ENCODE data around the gene PDK2.

PDK2 gene

GRCh38 chr17:50151041-50151936, 56.1 kb downstream of the PDK2 start:
- H3K9ac ChIP-seq (ENCODE audit: low read depth, low read length) = peak overlapping the region; percentile 89
- H3K27me3 ChIP-seq (ENCODE audit: control insufficient read depth, insufficient read depth, low read length) = no peaks in the 10 kb centered on the region
- peak overlapping the region; percentile 99 for H3K4me2 ChIP-seq (ENCODE audit: low read length)
- H3K9me3 ChIP-seq (replicated peaks; ENCODE audit: low read length) = no peaks in the 10 kb centered on the region
- H3K4me1 ChIP-seq (ENCODE audit: control insufficient read depth, insufficient read depth, low read length) = peaks cover 32% of the 10 kb centered on the region
- peaks cover 8% of the 10 kb centered on the region for H3K36me3 ChIP-seq (ENCODE audit: insufficient read depth, low read length)
- peak overlapping the region; percentile 80 for H3K4me3 ChIP-seq (ENCODE audit: low read length)

- peak overlapping the region; percentile 91 for H3K4me2 ChIP-seq (ENCODE audit: low read length)
- H3K9ac ChIP-seq (ENCODE audit: low read depth, low read length) = peak overlapping the region; percentile 82
- no peaks in the 10 kb centered on the region for H3K27me3 ChIP-seq (ENCODE audit: control insufficient read depth, insufficient read depth, low read length)
- peak overlapping the region; percentile 71 for H3K4me3 ChIP-seq (ENCODE audit: low read length)
- H3K4me1 ChIP-seq (ENCODE audit: control insufficient read depth, insufficient read depth, low read length) = peaks cover 25% of the 10 kb centered on the region
- H3K36me3 ChIP-seq (ENCODE audit: insufficient read depth, low read length) = peaks cover under 1% of the 10 kb centered on the region
- no peaks in the 10 kb centered on the region for H3K9me3 ChIP-seq (replicated peaks; ENCODE audit: low read length)
Observed at GRCh38 chr17:50151937-50152547, 56.9 kb downstream of the PDK2 start.

- Histone ChIP-seq H3K36me3 (ENCODE audit: insufficient read depth, low read length) (no peaks in the 10 kb centered on the region), H3K4me3 (ENCODE audit: low read length) (no peak overlapping the region), H3K27me3 (ENCODE audit: control insufficient read depth, insufficient read depth, low read length) (no peaks in the 10 kb centered on the region), H3K4me2 (ENCODE audit: low read length) (peak overlapping the region; percentile 91), H3K9ac (ENCODE audit: low read depth, low read length) (peak overlapping the region; percentile 82), H3K9me3 (replicated peaks; ENCODE audit: low read length) (no peaks in the 10 kb centered on the region), H3K4me1 (ENCODE audit: control insufficient read depth, insufficient read depth, low read length) (peaks cover 18% of the 10 kb centered on the region)
Observed at GRCh38 chr17:50152736-50153135, 57.6 kb downstream of the PDK2 start.

GRCh38 chr17:50153650-50154575, 58.8 kb downstream of the PDK2 start:
- H3K4me1 ChIP-seq (ENCODE audit: control insufficient read depth, insufficient read depth, low read length) = peaks cover 16% of the 10 kb centered on the region
- no peak overlapping the region for H3K4me3 ChIP-seq (ENCODE audit: low read length)

GRCh38 chr17:50154604-50155003, 59.5 kb downstream of the PDK2 start:
- Histone ChIP-seq H3K4me1 (ENCODE audit: control insufficient read depth, insufficient read depth, low read length) (peaks cover 16% of the 10 kb centered on the region), H3K4me2 (ENCODE audit: low read length) (no peak overlapping the region), H3K4me3 (ENCODE audit: low read length) (no peak overlapping the region), H3K36me3 (ENCODE audit: insufficient read depth, low read length) (no peaks in the 10 kb centered on the region), H3K27me3 (ENCODE audit: control insufficient read depth, insufficient read depth, low read length) (no peaks in the 10 kb centered on the region), H3K9ac (ENCODE audit: low read depth, low read length) (no peak overlapping the region), H3K9me3 (replicated peaks; ENCODE audit: low read length) (no peaks in the 10 kb centered on the region)

More at GRCh38 chr17:50153650-50154575, 58.8 kb downstream of the PDK2 start:
- no peaks in the 10 kb centered on the region for H3K27me3 ChIP-seq (ENCODE audit: control insufficient read depth, insufficient read depth, low read length)
- no peaks in the 10 kb centered on the region for H3K36me3 ChIP-seq (ENCODE audit: insufficient read depth, low read length)
- no peaks in the 10 kb centered on the region for H3K9me3 ChIP-seq (replicated peaks; ENCODE audit: low read length)
- H3K4me2 ChIP-seq (ENCODE audit: low read length) = no peak overlapping the region
- no peak overlapping the region for H3K9ac ChIP-seq (ENCODE audit: low read depth, low read length)

GRCh38 chr17:50155115-50155819, 60.1 kb downstream of the PDK2 start:
- Histone ChIP-seq H3K9me3 (replicated peaks; ENCODE audit: low read length) (no peaks in the 10 kb centered on the region), H3K4me3 (ENCODE audit: low read length) (no peak overlapping the region), H3K4me2 (ENCODE audit: low read length) (no peak overlapping the region), H3K27me3 (ENCODE audit: control insufficient read depth, insufficient read depth, low read length) (no peaks in the 10 kb centered on the region), H3K4me1 (ENCODE audit: control insufficient read depth, insufficient read depth, low read length) (peaks cover 16% of the 10 kb centered on the region), H3K9ac (ENCODE audit: low read depth, low read length) (peak overlapping the region; percentile 10), H3K36me3 (ENCODE audit: insufficient read depth, low read length) (no peaks in the 10 kb centered on the region)

- Histone ChIP-seq H3K27me3 (ENCODE audit: control insufficient read depth, insufficient read depth, low read length) (no peaks in the 10 kb centered on the region), H3K9ac (ENCODE audit: low read depth, low read length) (no peak overlapping the region), H3K9me3 (replicated peaks; ENCODE audit: low read length) (no peaks in the 10 kb centered on the region), H3K4me2 (ENCODE audit: low read length) (no peak overlapping the region), H3K36me3 (ENCODE audit: insufficient read depth, low read length) (no peaks in the 10 kb centered on the region), H3K4me1 (ENCODE audit: control insufficient read depth, insufficient read depth, low read length) (peaks cover 17% of the 10 kb centered on the region), H3K4me3 (ENCODE audit: low read length) (no peak overlapping the region)
Observed at GRCh38 chr17:50157891-50158290, 62.7 kb downstream of the PDK2 start.

GRCh38 chr17:50161023-50161910, 66.1 kb downstream of the PDK2 start:
- peak overlapping the region; percentile 78 for H3K9ac ChIP-seq (ENCODE audit: low read depth, low read length)
- no peaks in the 10 kb centered on the region for H3K27me3 ChIP-seq (ENCODE audit: control insufficient read depth, insufficient read depth, low read length)
- peak overlapping the region; percentile 99 for H3K4me2 ChIP-seq (ENCODE audit: low read length)
- H3K9me3 ChIP-seq (replicated peaks; ENCODE audit: low read length) = no peaks in the 10 kb centered on the region
- peaks cover 17% of the 10 kb centered on the region for H3K4me1 ChIP-seq (ENCODE audit: control insufficient read depth, insufficient read depth, low read length)
- peak overlapping the region; percentile 85 for H3K4me3 ChIP-seq (ENCODE audit: low read length)
- no peaks in the 10 kb centered on the region for H3K36me3 ChIP-seq (ENCODE audit: insufficient read depth, low read length)
